CD4-positive, alpha-beta T cell (primary cell): ENCODE data around the gene CDK5RAP2. TPM values are rescaled to one million over a fixed set of nuclear protein-coding genes. Genes with fewer than 3 reads are reported as not detected.

Experiments used
- ATAC-seq: fragments of 200-7000 bp; cut with Tn5 transposase; one replicate; pipeline ENCODE4 v1.10.0; 2022; ENCODE audit warnings: mild to moderate bottlenecking; ENCODE audit not compliant: poor library complexity
- CTCF ChIA-PET: fragments of 350-600 bp; sonication (Branson Sonifier 250); formaldehyde crosslinking; loops from one replicate; lab custom pipeline; 2021; ENCODE audit warnings: antibody characterized with exemption, inconsistent platforms; lab: Charles Lee
- POLR2A ChIA-PET: fragments of 350-600 bp; sonication (Branson Sonifier 250); formaldehyde crosslinking; loops from one replicate; lab custom pipeline; 2021; ENCODE audit warnings: antibody characterized with exemption, inconsistent platforms; lab: Charles Lee
- DNase-seq, 14 experiments: peaks; one replicate each; pipeline ENCODE4 v3.0.0-alpha.2; 2013 to 2020; ENCODE audit warnings: mixed read lengths in 2 of 14
- H3K27ac ChIP-seq, 2 donors: one replicate each; pipeline versions ENCODE4 v1.5.1 to v1.7.0; 2013; ENCODE audit warnings: low read length in 2 of 2, low read depth in 1 of 2, mild to moderate bottlenecking in 1 of 2
- H3K27me3 ChIP-seq, 2 experiments: 1 replicate in 1 of 2; 2 replicates in 1 of 2; pipeline versions ENCODE4 v1.6.1 to v1.7.0; 2013; ENCODE audit warnings: low read length in 2 of 2, control low read depth in 1 of 2, mild to moderate bottlenecking in 1 of 2, moderate library complexity in 1 of 2; ENCODE audit not compliant: insufficient read depth in 2 of 2, control insufficient read depth in 1 of 2
- H3K36me3 ChIP-seq: one replicate; pipeline ENCODE4 v1.6.1; 2013; ENCODE audit warnings: low read length, control low read depth; ENCODE audit not compliant: insufficient read depth
- H3K4me1 ChIP-seq: one replicate; pipeline ENCODE4 v1.6.1; 2013; ENCODE audit warnings: low read length, control low read depth; ENCODE audit not compliant: insufficient read depth
- H3K4me3 ChIP-seq: one replicate; pipeline ENCODE4 v1.5.1; 2013; ENCODE audit warnings: mild to moderate bottlenecking, low read length, moderate library complexity
- H3K9me3 ChIP-seq, 2 experiments: 1 replicate in 1 of 2; 2 replicates in 1 of 2; pipeline versions ENCODE4 v1.6.1 to v1.7.0; 2013; ENCODE audit warnings: low read length in 2 of 2, mild to moderate bottlenecking in 2 of 2, control low read depth in 1 of 2, moderate library complexity in 1 of 2; ENCODE audit not compliant: control insufficient read depth in 1 of 2, insufficient read depth in 1 of 2
- H3K27ac Mint-ChIP-seq: one replicate; pipeline ENCODE4 v1.8.0; 2020; ENCODE audit warnings: mixed read lengths
- H3K27me3 Mint-ChIP-seq: one replicate; pipeline ENCODE4 v1.8.0; 2021; ENCODE audit warnings: mixed read lengths
- H3K36me3 Mint-ChIP-seq: one replicate; pipeline ENCODE4 v1.8.0; 2021; ENCODE audit warnings: low read depth, mixed read lengths
- H3K4me1 Mint-ChIP-seq: one replicate; pipeline ENCODE4 v1.8.0; 2021; ENCODE audit warnings: low read depth, mixed read lengths
- H3K4me3 Mint-ChIP-seq: one replicate; pipeline ENCODE4 v1.8.0; 2020; ENCODE audit warnings: mild to moderate bottlenecking, mixed read lengths
- H3K9me3 Mint-ChIP-seq: one replicate; pipeline ENCODE4 v1.8.0; 2020; ENCODE audit warnings: mixed read lengths
- CTCF ChIP-seq: fragments of 200-600 bp; IDR thresholded peaks from one replicate; pipeline ENCODE4 v1.8.0; 2022; ENCODE audit warnings: antibody characterized with exemption, mild to moderate bottlenecking
- intact Hi-C, 2 experiments: fragments of 100-400 bp; cut with DNase I in 1 of 2; cut with micrococcal nuclease in 1 of 2; formaldehyde crosslinking; loops; one replicate each; pipeline versions ENCODE4 v1.15.1 to v1.9.0; 2023 to 2025; cut with DNase I, micrococcal nuclease
- total RNA-seq, 174 experiments: library from RNA in 2 of 174; stranded (reverse) in 2 of 174; gene quantifications; one replicate each; pipeline ENCODE4 v1.2.3 and lab custom pipeline; 2021 to 2026

CDK5RAP2 gene
- total RNA-seq, 2 experiments from 2014 or later = 55.0 to 56.0 TPM

- H3K27me3 Mint-ChIP-seq = no peaks in the 10 kb centered on the region
- no peak overlapping the region for H3K4me3 Mint-ChIP-seq
- no peak overlapping the region for H3K4me3 ChIP-seq
- intact Hi-C loops = no loop called here
- no peaks in the 10 kb centered on the region for H3K27me3 ChIP-seq
- CTCF ChIA-PET = no interaction called here
- H3K27ac Mint-ChIP-seq = no peak overlapping the region
- peaks cover 22% of the 10 kb centered on the region for H3K4me1 Mint-ChIP-seq
- POLR2A ChIA-PET = no interaction called here
- peaks cover 64% of the 10 kb centered on the region for H3K36me3 ChIP-seq
- TF ChIP-seq CTCF = no peak
- H3K9me3 Mint-ChIP-seq = no peaks in the 10 kb centered on the region
- DNase-seq = no peak
- H3K27ac ChIP-seq = no peak overlapping the region
- H3K9me3 ChIP-seq = no peaks in the 10 kb centered on the region
- no peaks in the 10 kb centered on the region for H3K4me1 ChIP-seq
- ATAC-seq = no peak
- peaks cover 94% of the 10 kb centered on the region for H3K36me3 Mint-ChIP-seq
Measured at GRCh38 chr9:120452631-120453030, 127.3 kb downstream of the CDK5RAP2 start.

- CTCF ChIA-PET = no interaction called here
- H3K36me3 ChIP-seq = peaks cover 62% of the 10 kb centered on the region
- Mint-ChIP-seq H3K4me1 (peaks cover 37% of the 10 kb centered on the region), H3K27me3 (no peaks in the 10 kb centered on the region), H3K36me3 (peaks cover 91% of the 10 kb centered on the region), H3K9me3 (no peaks in the 10 kb centered on the region), H3K27ac (no peak overlapping the region), H3K4me3 (no peak overlapping the region)
- no peaks in the 10 kb centered on the region for H3K27me3 ChIP-seq
- POLR2A ChIA-PET = no interaction called here
- ATAC-seq (no peak), DNase-seq (no peak)
- H3K4me1 ChIP-seq = peaks cover 13% of the 10 kb centered on the region
- intact Hi-C loops = no loop called here
- no peak for TF ChIP-seq CTCF
- no peaks in the 10 kb centered on the region for H3K9me3 ChIP-seq
- H3K4me3 ChIP-seq = no peak overlapping the region
- H3K27ac ChIP-seq = no peak overlapping the region
Measured at GRCh38 chr9:120450916-120451315, 129.1 kb downstream of the CDK5RAP2 start.

DNA sequence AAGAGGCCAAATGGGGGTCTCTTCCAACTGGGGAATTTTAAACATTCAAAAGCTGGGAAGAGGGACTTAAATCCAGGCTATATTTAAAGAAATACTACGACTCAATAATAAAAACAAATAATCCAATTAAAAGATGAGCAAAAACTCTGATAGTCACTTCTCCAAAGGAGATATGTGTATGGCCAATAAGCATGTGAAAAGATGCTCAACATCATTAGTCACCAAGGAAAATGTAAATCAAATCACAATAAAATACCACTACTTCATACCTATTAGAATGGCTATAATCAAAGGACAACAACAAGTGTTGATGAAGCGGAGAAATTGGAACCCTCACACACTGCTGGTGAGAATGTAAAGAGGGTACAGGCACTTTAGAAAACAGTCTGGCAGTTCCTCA is 130.4 kb downstream of the CDK5RAP2 start:
- Histone ChIP-seq H3K27me3 (no peaks in the 10 kb centered on the region), H3K9me3 (no peaks in the 10 kb centered on the region), H3K27ac (no peak overlapping the region), H3K4me3 (no peak overlapping the region), H3K4me1 (peaks cover 13% of the 10 kb centered on the region), H3K36me3 (peaks cover 63% of the 10 kb centered on the region)
- intact Hi-C loops = no loop called here
- no peak for TF ChIP-seq CTCF
- H3K4me3 Mint-ChIP-seq = no peak overlapping the region
- POLR2A ChIA-PET = no interaction called here
- H3K27me3 Mint-ChIP-seq = no peaks in the 10 kb centered on the region
- H3K27ac Mint-ChIP-seq = no peak overlapping the region
- CTCF ChIA-PET = no interaction called here
- no peaks in the 10 kb centered on the region for H3K9me3 Mint-ChIP-seq
- peaks cover 77% of the 10 kb centered on the region for H3K36me3 Mint-ChIP-seq
- peaks cover 37% of the 10 kb centered on the region for H3K4me1 Mint-ChIP-seq
- DNase-seq = no peak
- no peak for ATAC-seq
